Body of pancreas (tissue), 4 donors: ENCODE measurements around the gene KRT75. TPM values are rescaled to one million over a fixed set of nuclear protein-coding genes. Genes with fewer than 3 reads are reported as not detected.

Experiments used
- ATAC-seq: fragments of 150-250 bp; one replicate; pipeline ENCODE4 v1.9.1; 2016
- DNase-seq, 4 donors: peaks; one replicate each; pipeline ENCODE4 v3.0.0-alpha.2; 2019
- H3K27ac ChIP-seq, 4 donors: fragments of 200-600 bp; sonication (generic); 1 replicate in 3 of 4; 2 replicates in 1 of 4; pipeline versions ENCODE4 v1.5.1 to v1.6.1; 2016 to 2019; ENCODE audit warnings: mild to moderate bottlenecking in 1 of 4, mixed read lengths in 1 of 4, moderate library complexity in 1 of 4
- H3K27me3 ChIP-seq, 2 donors: fragments of 200-600 bp; sonication (generic); one replicate each; pipeline ENCODE4 v1.6.0; 2016; ENCODE audit warnings: mild to moderate bottlenecking in 1 of 2
- H3K36me3 ChIP-seq, 2 donors: fragments of 200-600 bp; sonication (generic); replicated peaks in 1 of 2; 2 replicates each; pipeline ENCODE4 v1.5.1; 2016; ENCODE audit warnings: low read depth in 2 of 2; ENCODE audit not compliant: insufficient read depth in 1 of 2
- H3K4me1 ChIP-seq: fragments of 200-600 bp; sonication (generic); one replicate; pipeline ENCODE4 v1.6.0; 2016
- H3K4me3 ChIP-seq, 2 donors: fragments of 200-600 bp; sonication (generic); 1 replicate in 1 of 2; 2 replicates in 1 of 2; pipeline ENCODE4 v1.5.1; 2016 to 2019
- H3K9me3 ChIP-seq, 3 donors: fragments of 200-600 bp; sonication (generic); 1 replicate in 2 of 3; 2 replicates in 1 of 3; pipeline ENCODE4 v1.5.1; 2016
- CTCF ChIP-seq, 7 experiments: fragments of 450-650 bp in 4 of 7; fragments of 200-600 bp in 3 of 7; sonication (generic) in 3 of 7; IDR thresholded peaks; one replicate each; pipeline ENCODE4 v1.5.1; 2016 to 2019; ENCODE audit warnings: antibody characterized with exemption in 7 of 7
- POLR2A ChIP-seq, 3 donors: fragments of 450-650 bp; IDR thresholded peaks; one replicate each; pipeline ENCODE4 v1.6.1; 2016; ENCODE audit warnings: antibody characterized with exemption in 3 of 3, mild to moderate bottlenecking in 2 of 3
- WGBS, 2 donors: methylation state at CpG; one replicate each; pipeline ENCODE4 v1.1.5; 2017; 5-methylcytosine and 5-hydroxymethylcytosine counted together
- intact Hi-C: fragments of 100-400 bp; cut with DNase I; formaldehyde crosslinking; loops from one replicate; pipeline ENCODE4 v1.15.1; 2023
- total RNA-seq, 2 donors: library from RNA; depleted of rRNA; stranded (reverse); fragments of >200 nt; gene quantifications; one replicate each; pipeline ENCODE4 v1.1.0, GENCODE V29; 2016

KRT75 gene
- total RNA-seq, 2 donors from 2014 or later = not detected

- H3K27me3 ChIP-seq = no peaks in the 10 kb centered on the region
- no peaks in the 10 kb centered on the region for H3K36me3 ChIP-seq
- no peak overlapping the region for H3K4me3 ChIP-seq
- intact Hi-C loops = no loop called here
- TF ChIP-seq CTCF (IDR thresholded peaks at IDR 0.05) = no peak
- no peak for TF ChIP-seq POLR2A (IDR thresholded peaks at IDR 0.05)
- H3K4me1 ChIP-seq = peaks cover 6% of the 10 kb centered on the region
- WGBS, 2 donors = 91 to 100% methylated on average over 5 of the region's 5 CpGs
- H3K27ac ChIP-seq = no peak overlapping the region
- DNase-seq (no peak), ATAC-seq (no peak)
- H3K9me3 ChIP-seq = no peaks in the 10 kb centered on the region
Measured at GRCh38 chr12:52440821-52441319, 6.7 kb upstream of the KRT75 start.

- Histone ChIP-seq H3K9me3 (no peaks in the 10 kb centered on the region), H3K4me3 (no peak overlapping the region), H3K36me3 (no peaks in the 10 kb centered on the region), H3K4me1 (peaks cover 9% of the 10 kb centered on the region), H3K27me3 (no peaks in the 10 kb centered on the region), H3K27ac (no peak overlapping the region)
- TF ChIP-seq CTCF (IDR thresholded peaks at IDR 0.05) = no peak
- WGBS, 2 donors = 58 to 74% methylated on average over 2 of the region's 2 CpGs
- DNase-seq = no peak
- intact Hi-C loops = no loop called here
- ATAC-seq = no peak
Measured at GRCh38 chr12:52439845-52440244, 5.7 kb upstream of the KRT75 start.

GRCh38 chr12:52439420-52439819 lies 5.2 kb upstream of the KRT75 start:
- H3K9me3 ChIP-seq = no peaks in the 10 kb centered on the region
- H3K27ac ChIP-seq = no peak overlapping the region
- TF ChIP-seq CTCF (IDR thresholded peaks at IDR 0.05) = no peak
- TF ChIP-seq POLR2A (IDR thresholded peaks at IDR 0.05) = no peak
- no peaks in the 10 kb centered on the region for H3K27me3 ChIP-seq
- H3K4me3 ChIP-seq = no peak overlapping the region
- DNase-seq (no peak), ATAC-seq (no peak)
- 62 to 79% methylated on average over 4 to 7 of the region's 8 CpGs for WGBS, 2 donors
- no peaks in the 10 kb centered on the region for H3K36me3 ChIP-seq
- peaks cover 9% of the 10 kb centered on the region for H3K4me1 ChIP-seq
- intact Hi-C loops = no loop called here

- no peak overlapping the region for H3K27ac ChIP-seq
- H3K36me3 ChIP-seq = no peaks in the 10 kb centered on the region
- TF ChIP-seq CTCF (IDR thresholded peaks at IDR 0.05) = no peak
- TF ChIP-seq POLR2A (IDR thresholded peaks at IDR 0.05) = no peak
- no peak overlapping the region for H3K4me3 ChIP-seq
- ATAC-seq (no peak), DNase-seq (no peak)
- intact Hi-C loops = no loop called here
- H3K27me3 ChIP-seq = no peaks in the 10 kb centered on the region
- no peaks in the 10 kb centered on the region for H3K9me3 ChIP-seq
- WGBS, 2 donors = 80 to 81% methylated on average over 7 to 8 of the region's 8 CpGs
- H3K4me1 ChIP-seq = peaks cover 9% of the 10 kb centered on the region
Measured at GRCh38 chr12:52438305-52439301, 4.4 kb upstream of the KRT75 start.
